Right atrium auricular region (tissue), 2 donors: ENCODE results near the gene TTLL11. TPM values are rescaled to one million over a fixed set of nuclear protein-coding genes. Genes with fewer than 3 reads are reported as not detected.

Source experiments
- DNase-seq: peaks from one replicate; pipeline ENCODE4 v3.0.0-alpha.2; 2019; ENCODE audit warnings: low spot score
- H3K27ac ChIP-seq, 2 donors: fragments of 200-600 bp; sonication (generic); 1 replicate in 1 of 2; 2 replicates in 1 of 2; pipeline ENCODE4 v1.5.1; 2016 to 2019
- H3K27me3 ChIP-seq, 2 donors: fragments of 200-600 bp; sonication (generic); one replicate each; pipeline versions ENCODE4 v1.5.1 to v1.6.0; 2017 to 2019
- H3K36me3 ChIP-seq: fragments of 200-600 bp; sonication (generic); one replicate; pipeline ENCODE4 v1.5.1; 2016
- H3K4me1 ChIP-seq, 2 donors: fragments of 200-600 bp; sonication (generic); one replicate each; pipeline versions ENCODE4 v1.5.1 to v1.6.0; 2017 to 2019
- H3K4me3 ChIP-seq, 2 donors: fragments of 200-600 bp; sonication (generic); 1 replicate in 1 of 2; 2 replicates in 1 of 2; pipeline ENCODE4 v1.5.1; 2017 to 2019; ENCODE audit warnings: mild to moderate bottlenecking in 1 of 2, moderate library complexity in 1 of 2
- H3K9me3 ChIP-seq, 2 donors: fragments of 200-600 bp; sonication (generic); one replicate each; pipeline ENCODE4 v1.5.1; 2019
- total RNA-seq, 2 donors: library from RNA; depleted of rRNA; stranded (reverse); fragments of >200 nt; gene quantifications; one replicate each; pipeline ENCODE4 v1.1.0, GENCODE V29; 2016
- TF ChIP-seq, protein P1 (sequence below), 2 donors: fragments of 200-600 bp; sonication (generic); IDR thresholded peaks; one replicate each; pipeline ENCODE4 v1.5.1; 2019; ENCODE audit warnings: antibody characterized with exemption in 2 of 2

The TTLL11 gene
- total RNA-seq, 2 donors from 2014 or later, result 5.9 to 7.8 TPM

DNA sequence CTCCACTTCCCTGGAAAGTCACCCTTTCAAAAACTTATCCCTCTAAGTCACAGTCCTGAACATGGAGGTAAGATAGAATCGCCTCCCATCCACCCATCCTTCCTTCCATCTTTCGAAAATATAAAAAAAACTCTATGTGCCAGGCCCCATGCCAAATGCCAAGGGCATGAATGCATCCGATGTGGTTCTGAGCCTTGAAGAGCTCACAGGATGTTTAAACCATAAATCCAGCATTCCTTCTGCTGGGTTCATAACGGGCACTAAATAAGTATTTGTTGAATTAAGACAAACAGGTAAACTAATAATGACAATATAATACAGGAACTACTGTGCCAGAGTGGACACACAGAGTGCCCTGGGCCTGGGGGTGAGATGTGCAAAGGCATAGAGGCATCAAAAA is 147.3 kb downstream of the TTLL11 start:
- DNase-seq, result no peak
- Histone ChIP-seq H3K4me1 (no peaks in the 10 kb centered on the region), H3K27ac (no peak overlapping the region), H3K4me3 (no peak overlapping the region), H3K27me3 (no peaks in the 10 kb centered on the region), H3K36me3 (no peaks in the 10 kb centered on the region), H3K9me3 (no peaks in the 10 kb centered on the region)
- TF ChIP-seq, protein P1, sequence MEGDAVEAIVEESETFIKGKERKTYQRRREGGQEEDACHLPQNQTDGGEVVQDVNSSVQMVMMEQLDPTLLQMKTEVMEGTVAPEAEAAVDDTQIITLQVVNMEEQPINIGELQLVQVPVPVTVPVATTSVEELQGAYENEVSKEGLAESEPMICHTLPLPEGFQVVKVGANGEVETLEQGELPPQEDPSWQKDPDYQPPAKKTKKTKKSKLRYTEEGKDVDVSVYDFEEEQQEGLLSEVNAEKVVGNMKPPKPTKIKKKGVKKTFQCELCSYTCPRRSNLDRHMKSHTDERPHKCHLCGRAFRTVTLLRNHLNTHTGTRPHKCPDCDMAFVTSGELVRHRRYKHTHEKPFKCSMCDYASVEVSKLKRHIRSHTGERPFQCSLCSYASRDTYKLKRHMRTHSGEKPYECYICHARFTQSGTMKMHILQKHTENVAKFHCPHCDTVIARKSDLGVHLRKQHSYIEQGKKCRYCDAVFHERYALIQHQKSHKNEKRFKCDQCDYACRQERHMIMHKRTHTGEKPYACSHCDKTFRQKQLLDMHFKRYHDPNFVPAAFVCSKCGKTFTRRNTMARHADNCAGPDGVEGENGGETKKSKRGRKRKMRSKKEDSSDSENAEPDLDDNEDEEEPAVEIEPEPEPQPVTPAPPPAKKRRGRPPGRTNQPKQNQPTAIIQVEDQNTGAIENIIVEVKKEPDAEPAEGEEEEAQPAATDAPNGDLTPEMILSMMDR (IDR thresholded peaks at IDR 0.05), result no peak

DNA sequence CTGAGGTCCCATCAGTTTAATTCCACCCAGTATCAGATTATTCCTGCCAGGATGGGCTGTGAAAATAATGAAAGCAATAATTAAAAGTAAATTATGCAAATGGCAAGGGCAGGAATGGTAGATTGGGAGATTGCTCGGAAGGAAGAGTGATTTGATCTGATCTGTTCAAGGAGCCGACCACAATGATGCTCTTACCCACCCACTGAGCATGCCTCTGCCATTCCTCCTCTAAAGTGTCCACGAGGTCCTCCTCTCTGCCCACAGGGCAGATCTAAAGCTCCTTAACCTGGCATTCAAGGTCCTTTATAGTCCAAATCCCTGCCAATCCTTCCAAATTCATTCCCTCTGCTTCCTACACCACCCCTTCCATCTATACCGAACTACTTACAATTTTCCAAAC is 147.8 kb downstream of the TTLL11 start:
- TF ChIP-seq, protein P1 (IDR thresholded peaks at IDR 0.05), result no peak
- Histone ChIP-seq H3K4me3 (no peak overlapping the region), H3K4me1 (no peaks in the 10 kb centered on the region), H3K27me3 (no peaks in the 10 kb centered on the region), H3K36me3 (no peaks in the 10 kb centered on the region), H3K9me3 (no peaks in the 10 kb centered on the region), H3K27ac (no peak overlapping the region)
- no peak for DNase-seq

DNA sequence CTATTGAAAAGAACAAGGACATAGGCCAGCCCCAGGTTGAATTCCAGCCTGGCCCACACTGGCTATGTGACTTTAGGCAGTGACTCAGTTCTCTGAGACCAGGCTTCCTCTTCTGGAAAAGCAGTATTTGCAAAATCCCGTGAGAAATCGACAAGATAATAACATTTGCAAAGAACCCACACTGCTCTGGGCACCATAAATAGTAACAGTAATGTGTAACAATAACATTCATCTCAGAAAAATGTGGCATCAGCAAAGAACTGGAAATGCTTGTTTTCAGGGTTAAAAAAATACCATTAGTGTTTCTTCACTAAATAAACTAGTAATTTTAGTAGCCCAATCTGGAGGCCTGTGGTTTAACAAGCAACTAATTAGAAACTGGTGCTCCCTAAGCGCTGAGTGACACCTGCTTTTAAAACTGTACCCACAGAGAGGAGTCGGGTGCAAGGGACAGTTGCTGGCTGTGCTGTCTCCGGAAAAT is 148.4 kb downstream of the TTLL11 start:
- Histone ChIP-seq H3K27me3 (no peaks in the 10 kb centered on the region), H3K27ac (no peak overlapping the region), H3K4me1 (no peaks in the 10 kb centered on the region), H3K36me3 (no peaks in the 10 kb centered on the region), H3K9me3 (no peaks in the 10 kb centered on the region), H3K4me3 (no peak overlapping the region)
- TF ChIP-seq, protein P1 (IDR thresholded peaks at IDR 0.05), result no peak
- no peak for DNase-seq

DNA sequence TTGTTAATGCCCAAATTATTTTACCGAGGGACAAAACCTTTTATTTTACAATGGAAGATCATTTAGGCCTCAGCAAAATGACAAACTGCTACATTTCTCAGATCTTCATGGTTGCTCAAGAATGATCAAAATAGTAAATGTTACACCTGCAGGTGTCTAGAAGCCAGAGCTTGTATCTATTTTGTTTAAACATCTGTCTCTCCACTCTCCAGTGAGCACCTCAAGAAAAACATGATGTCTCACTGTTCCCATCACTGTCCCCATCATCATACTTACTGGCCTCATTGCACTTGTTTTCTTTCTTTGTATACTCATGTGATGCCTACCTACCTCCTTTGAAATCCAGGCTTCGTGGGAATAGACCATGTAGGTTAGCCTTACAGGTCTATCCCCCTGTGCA is 149.6 kb downstream of the TTLL11 start:
- no peak overlapping the region for H3K4me3 ChIP-seq
- no peak overlapping the region for H3K27ac ChIP-seq
- H3K9me3 ChIP-seq, result no peaks in the 10 kb centered on the region
- TF ChIP-seq, protein P1 (IDR thresholded peaks at IDR 0.05), result no peak
- no peaks in the 10 kb centered on the region for H3K27me3 ChIP-seq
- no peaks in the 10 kb centered on the region for H3K36me3 ChIP-seq
- no peaks in the 10 kb centered on the region for H3K4me1 ChIP-seq
- no peak for DNase-seq

DNA sequence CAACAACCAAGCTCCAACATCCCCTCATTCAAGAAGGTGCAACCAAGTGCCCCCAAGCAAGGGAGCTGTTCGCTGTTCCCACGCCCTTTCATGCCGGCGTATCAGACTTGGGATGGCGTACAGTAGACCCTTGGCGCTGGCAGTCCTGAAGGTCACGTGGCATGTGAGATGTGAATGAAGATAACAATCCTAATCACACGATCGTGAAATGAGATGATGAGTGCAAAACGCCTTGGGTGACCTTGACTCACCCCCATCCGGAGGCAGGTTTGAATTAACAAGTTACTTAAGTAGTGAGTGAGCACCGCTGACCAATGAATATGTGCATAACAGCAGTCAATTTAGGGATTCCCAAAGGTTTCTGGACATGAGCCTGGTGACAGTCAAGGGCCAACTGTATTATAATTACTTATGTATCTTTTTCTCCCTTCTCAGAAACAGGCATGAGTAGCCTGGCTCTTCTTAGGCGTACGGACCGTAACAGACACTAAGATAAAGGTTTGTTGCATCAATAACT is 150.2 kb downstream of the TTLL11 start:
- Histone ChIP-seq H3K27ac (no peak overlapping the region), H3K36me3 (no peaks in the 10 kb centered on the region), H3K27me3 (no peaks in the 10 kb centered on the region), H3K4me3 (no peak overlapping the region), H3K9me3 (no peaks in the 10 kb centered on the region), H3K4me1 (no peaks in the 10 kb centered on the region)
- TF ChIP-seq, protein P1 (IDR thresholded peaks at IDR 0.05), result no peak
- no peak for DNase-seq

DNA sequence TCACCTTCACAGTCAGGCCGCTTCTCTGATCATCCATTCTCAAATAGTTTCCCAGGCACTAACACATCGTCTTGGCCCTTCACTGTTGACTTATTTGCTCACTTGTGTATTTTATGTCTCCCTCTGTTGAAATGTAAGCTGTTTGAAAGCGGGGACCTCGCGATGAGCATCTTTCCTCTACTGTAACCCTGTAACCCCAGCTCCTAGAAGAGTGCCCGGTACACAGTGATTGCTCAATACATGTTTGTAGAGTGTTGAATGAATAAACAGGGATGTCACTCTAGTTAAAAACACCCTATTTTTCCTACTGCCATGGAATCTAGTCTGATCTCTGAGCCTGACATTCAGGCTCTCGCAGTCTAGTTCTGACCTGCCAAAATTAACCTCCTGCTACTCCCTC is 150.8 kb downstream of the TTLL11 start:
- Histone ChIP-seq H3K4me1 (no peaks in the 10 kb centered on the region), H3K27me3 (no peaks in the 10 kb centered on the region), H3K36me3 (no peaks in the 10 kb centered on the region), H3K4me3 (no peak overlapping the region), H3K9me3 (no peaks in the 10 kb centered on the region), H3K27ac (no peak overlapping the region)
- TF ChIP-seq, protein P1 (IDR thresholded peaks at IDR 0.05), result no peak
- DNase-seq, result no peak
